NCI-H1105 treated with DMSO at 0.1 percent for 48 hours (cell line): ENCODE measurements around the gene WWOX.
A peak's percentile ranks its signal among the peaks of the same experiment; 100 is the strongest.

Source experiments
- DNase-seq: peaks from one replicate; lab custom pipeline; 2025; lab: John Stamatoyannopoulos, UW

The WWOX gene

DNA sequence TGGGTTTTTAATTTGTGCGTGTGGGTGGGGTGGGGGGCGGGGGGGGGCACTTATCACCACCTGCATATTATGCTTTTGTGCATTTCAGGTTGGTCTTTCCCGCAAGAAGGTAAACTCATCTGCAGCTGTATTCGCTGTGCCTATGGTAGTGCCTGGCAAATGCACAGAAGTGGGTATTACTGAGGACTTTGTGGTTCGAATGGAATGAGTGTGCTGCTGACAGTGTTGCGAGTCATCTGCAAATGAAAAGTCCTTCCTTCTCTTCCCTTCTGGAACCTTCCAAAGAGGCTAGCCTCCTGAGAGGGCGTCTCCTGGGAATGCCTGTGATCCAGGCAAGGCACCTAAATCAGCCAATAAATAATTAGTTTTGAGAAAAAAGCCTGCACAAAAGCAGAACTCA, 968.1 kb downstream of the WWOX start:
- DNase-seq = no peak

DNA sequence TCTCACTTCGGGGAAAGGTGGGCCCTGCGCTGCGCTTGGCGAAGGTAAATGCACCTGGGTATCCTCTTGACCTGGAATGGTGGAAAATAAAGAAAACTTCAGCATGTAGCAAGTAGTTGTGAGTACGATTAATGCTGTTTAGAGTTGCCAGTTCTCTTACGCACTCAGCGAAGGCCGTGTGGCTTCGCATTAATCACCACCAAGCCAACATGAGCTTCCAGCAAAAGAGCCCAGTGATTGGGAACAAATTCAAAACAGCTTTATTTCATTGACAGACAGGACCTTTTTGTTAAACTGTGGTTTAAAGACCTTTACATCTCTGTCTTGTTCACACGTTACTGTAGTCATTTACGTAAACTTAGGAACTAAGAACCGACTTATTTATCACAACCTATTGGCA, 969.7 kb downstream of the WWOX start:
- DNase-seq = no peak

DNA sequence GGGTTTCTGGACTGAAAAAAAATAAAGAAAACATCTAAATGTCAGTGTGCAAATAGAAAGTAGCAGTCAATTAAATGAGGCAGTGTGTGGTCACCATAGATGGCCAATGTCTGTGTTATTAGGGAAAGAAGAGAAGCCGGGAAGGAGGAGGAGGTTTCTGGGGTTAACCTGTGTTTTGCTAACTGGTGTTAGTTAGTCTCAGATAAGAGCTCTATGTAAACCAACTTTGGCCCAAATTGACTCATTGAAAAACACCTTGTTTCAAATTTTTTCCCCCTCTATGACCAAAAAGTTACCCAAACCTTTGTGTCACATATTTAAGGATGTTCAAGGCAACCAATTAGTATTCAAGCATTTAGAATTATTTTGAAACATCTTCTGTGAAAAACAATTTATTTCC, 970.2 kb downstream of the WWOX start:
- no peak for DNase-seq

DNA sequence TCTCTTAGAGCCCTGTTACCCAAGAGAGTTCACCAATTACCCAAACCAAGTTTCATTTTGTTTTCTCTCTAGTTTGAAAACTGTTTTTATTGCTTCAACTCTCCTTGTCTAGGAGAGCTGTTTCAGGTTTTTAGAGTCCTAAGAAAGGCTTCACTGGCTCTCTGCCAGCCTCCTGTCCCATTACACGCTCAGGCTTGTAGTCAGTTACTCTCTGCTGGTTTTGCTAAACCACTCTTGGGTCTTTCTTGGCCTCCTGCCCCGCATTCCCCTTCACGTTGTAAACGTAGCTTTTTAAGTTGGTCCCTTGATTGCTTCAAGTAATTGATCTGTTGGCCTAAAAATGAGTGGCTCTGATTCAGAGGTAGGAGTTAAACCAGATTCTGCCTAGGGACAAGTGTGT, 972.0 kb downstream of the WWOX start:
- DNase-seq = peak; percentile 90

- DNase-seq = no peak
These were observed 973.1 kb downstream of the WWOX start for GRCh38 chr16:79072517-79072916.

GRCh38 chr16:79073566-79073965, 974.1 kb downstream of the WWOX start:
- no peak for DNase-seq

DNA sequence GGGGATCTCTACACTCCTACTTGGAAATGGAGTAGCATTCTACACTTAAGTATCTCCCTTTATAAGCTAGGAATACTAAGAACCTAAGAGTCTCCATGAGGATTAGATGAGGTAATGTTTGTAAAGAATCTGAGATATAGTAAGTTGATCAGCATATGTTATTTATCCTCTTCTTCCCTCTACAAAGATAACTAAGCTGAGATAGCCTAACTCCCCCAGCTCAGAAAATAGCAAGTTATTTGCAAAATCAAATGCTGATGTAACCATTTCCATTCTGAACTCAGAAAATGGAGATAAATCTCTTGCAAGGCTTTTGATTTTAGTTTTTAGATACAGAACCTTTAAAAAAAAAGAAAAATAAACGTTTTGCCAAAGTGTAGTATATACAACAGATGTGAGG, 975.1 kb downstream of the WWOX start:
- no peak for DNase-seq

DNA sequence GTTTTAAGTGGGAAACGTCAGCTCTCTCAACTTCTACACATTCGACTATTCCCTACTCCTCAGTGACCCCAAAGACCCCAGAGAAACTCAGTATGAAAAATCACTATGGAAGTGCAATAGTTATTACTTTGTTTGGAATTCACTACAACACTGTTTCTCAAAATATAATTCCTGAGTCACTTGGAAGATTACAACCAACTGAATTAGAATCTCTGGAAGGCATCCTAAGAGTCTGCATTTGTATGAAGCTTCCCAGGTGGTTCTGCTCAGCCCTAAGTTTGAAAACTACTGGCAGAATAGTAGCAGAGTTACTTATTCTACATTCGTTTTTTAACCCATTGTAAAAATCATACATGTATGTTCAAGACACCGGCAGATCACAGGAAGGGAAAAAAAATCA, 975.5 kb downstream of the WWOX start:
- DNase-seq = no peak

GRCh38 chr16:79076047-79076767, 976.8 kb downstream of the WWOX start:
- DNase-seq = no peak

DNA sequence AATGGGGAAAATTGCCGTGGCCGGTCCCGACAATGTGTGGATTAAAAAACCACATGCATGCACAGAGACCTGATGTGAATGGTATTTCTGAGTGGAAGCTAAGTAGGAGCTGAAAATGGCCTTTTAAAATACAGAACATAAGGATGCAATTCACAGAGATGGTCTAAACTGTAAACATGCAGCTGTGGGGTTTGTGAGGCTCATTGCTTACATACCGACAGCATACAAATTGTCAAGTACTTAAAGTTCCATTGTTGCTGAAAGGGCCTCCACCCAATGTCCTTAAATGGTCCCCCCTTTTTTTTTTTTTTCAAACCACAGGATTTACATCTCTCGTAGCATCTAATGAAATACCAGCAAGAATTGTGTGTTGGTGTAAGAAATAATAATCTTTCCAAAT, 977.9 kb downstream of the WWOX start:
- no peak for DNase-seq

DNA sequence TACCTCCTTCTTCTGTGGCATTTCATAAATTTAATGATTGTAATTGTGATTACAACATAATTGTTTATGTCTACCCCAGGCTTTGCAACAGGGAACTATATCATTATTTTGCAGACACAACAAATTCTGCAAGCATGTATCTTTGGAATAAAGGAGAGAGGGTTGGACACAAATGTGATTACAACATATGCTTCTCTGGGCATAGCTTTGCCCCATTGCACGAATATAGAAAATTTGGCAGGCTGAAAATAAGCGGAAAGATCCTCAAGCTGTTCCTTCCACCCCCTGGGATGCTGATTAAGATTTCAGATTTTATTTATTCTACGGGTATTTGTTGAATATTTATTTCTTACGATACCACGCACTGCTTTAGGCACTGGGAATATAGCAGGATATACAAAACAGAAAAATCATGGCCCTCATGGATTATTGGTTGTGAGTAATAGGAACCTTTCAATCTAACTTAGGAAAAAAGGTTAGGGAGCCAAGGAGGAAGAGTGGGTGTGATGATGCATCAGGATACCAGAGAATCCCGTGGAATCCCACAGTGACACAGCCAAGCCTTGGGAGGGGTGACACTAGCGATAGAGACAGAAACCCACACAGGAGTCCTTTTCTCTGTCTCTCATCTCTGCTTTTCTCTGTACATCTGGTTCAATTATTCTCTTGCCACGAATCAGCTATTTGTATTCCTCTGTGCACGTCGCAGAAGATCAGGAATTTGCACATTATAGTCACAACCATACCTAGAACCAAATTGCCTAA, 980.4 kb downstream of the WWOX start:
- DNase-seq = no peak

GRCh38 chr16:79081297-79082066, 982.0 kb downstream of the WWOX start:
- no peak for DNase-seq

DNA sequence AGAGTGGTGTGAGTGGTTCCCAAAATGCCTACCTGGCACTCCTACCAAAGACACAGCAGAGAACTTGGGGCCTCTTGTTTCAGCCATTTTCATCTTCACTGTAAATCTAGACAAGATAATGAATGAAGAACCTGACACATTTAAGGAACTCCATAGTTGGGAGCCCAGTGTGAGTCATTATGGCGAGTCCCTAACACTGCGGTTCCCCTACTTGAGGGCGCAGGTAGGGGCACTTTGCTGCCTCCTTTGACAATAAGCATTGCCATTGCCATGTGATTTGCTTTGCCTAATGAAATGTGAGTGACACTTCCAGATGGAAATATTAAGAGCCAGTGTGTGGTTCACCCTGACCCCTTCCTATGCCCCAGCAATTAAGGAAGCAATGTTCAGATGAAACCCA, 983.5 kb downstream of the WWOX start:
- DNase-seq = no peak

DNA sequence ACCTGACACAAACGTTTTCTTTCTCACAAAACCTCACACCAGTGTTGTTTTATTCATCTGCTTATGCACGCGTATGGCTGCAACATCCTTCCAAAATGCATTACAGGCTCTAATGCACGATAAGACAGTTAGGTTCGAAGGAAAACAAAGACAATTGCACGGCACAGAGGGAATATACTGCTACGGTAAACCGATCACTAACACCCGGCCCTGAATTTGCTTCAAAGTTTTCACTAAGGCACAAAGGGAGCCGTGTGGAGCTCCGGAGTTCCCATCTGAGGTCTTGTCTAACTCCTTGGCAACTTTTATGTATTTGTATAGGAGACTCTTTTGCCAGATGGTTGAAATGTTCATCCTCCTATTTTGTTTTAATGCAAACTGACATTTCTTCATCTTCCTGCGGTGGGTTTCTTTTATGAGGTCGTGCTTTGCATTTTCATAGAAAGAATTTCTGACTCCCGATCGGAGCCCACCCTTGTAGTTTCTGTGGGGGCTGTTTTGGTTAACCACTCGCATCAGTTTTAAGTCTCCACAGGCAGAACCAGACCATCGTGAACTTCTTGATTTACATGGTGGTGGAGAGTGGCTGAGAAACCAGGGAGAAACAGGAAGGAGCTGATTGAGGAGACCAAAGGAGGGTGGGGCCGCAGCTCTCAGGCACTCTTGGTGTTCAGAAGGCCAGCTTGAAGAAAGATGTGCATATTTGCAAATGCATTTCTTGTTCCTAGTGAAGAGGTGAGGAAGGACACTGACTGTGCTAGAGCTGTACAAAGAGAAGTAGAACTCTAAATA, 984.2 kb downstream of the WWOX start:
- DNase-seq = no peak

DNA sequence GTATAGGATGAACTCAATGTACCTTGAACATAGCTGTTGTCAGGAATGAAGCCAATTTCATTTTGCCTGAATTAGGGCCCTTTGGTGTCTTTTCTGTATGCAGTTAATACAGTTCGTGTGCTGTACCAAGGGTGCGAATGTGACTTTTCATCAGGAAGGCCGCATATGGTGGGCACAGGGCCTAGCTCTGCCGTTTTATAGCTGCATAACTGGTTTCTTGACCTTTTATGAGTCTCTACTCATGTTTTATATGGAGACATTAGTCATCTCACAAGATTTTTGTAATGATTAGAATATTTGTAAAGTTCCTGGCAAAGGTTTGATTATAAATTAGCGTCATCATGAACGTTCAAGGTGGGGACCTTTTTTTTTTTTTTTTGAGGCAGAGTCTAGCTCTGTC, 989.5 kb downstream of the WWOX start:
- DNase-seq = no peak

- no peak for DNase-seq
These were observed 990.4 kb downstream of the WWOX start for GRCh38 chr16:79089735-79090284.

DNA sequence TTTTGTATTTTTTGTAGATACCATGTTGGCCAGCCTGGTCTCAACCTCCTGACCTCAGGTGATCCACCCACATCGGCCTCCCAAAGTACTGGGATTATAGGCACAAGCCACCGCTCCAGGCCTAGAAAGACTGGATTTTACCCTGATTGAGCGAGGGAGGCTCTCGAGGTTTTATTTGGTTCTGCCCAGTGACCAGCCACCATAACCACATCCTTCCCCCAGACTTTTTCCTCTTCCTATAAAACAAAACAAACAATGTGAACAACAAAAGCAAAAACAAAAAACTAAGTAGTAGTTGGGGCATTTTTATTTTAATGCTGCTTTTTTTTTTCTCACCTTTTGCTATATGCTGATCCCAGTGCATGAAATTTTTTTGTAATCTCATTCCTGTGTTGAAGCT, 991.5 kb downstream of the WWOX start:
- no peak for DNase-seq

GRCh38 chr16:79092846-79093245, 993.4 kb downstream of the WWOX start:
- DNase-seq = no peak

DNA sequence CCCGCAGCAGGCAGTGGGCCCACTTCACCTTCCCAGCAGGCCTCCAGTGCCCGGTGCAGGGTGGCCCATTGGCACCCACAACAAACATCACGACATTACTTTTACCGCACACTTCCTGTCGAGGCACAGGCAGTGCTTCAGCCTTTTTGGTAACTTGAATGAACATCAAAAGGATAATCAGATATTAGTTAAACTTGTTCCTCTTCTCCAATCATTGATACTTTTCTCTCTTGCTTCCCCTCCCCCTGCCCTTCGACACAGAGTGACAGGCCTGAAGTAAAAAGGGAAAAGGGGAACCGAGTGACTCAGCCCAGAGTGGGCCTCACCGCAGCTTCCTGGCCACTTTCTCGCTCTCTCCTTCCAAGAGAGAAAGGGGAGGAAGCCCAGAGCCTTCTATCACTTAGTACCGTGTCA, 994.1 kb downstream of the WWOX start:
- DNase-seq = no peak

DNA sequence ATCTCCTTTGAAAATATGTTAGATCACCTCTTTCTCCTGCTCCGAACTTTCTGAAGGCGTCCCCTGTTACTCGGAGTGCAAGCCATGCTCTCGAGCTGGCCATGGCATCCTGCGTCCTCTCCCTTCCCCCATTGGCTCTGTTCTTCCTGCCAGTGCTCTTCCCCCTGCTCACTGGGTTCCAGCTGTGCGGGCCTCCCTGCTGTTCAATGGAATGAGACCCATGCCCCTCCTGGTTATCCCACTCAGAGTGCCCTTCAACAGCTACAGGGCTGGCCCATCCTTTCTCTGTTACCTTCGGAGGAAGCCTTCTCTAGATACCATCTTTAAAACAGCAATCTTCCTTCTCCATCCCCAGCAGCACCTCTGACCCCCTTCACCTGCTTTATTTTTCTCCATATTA, 996.8 kb downstream of the WWOX start:
- DNase-seq = no peak

DNA sequence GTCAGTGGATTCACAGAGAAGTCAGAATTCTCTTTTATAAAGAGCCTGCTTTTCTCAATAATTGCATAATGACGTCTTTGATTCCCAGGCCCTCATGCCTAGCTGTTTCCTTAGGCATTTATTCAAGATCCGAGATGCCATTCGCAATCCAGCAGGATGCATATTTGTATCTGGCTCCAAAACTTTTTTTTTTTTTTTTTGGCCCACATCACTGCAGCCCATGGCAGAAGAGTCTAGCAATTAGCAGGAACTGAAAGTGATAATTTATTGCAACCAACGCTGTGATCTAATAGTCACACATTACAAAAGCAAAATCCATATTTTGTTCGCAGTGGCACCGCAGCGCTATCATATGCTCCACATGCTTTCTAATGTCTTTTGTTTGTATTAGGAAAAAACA, 997.7 kb downstream of the WWOX start:
- DNase-seq = no peak

DNA sequence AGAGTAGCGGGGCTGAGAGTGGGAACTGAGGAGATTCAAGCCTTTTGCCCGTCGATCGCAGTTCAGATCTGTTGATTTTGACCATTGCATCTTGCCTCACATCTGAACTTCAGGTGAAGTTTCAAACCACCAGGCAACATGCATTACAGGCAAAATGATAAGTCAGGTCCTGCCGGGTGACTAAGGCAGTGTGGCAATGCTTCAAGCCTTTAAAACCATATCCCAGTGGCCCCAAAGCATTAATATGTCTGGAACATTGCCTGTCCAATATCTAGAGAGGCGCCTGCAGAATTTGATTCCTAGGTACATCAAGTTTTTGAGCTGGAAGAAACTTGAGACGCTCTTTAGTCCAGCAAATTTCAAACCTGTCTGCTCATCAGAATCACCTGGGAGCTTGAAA, 998.3 kb downstream of the WWOX start:
- no peak for DNase-seq
